Measurements from ENCODE around the gene SUGCT. TPM values are rescaled to one million over a fixed set of nuclear protein-coding genes. Genes with fewer than 3 reads are reported as not detected.
A peak's percentile ranks its signal among the peaks of the same experiment; 100 is the strongest.

SUGCT gene
- total RNA-seq, 1 donor from 2014 or later = 1.7 TPM

GRCh38 chr7:40733114-40733513 lies 598.3 kb downstream of the SUGCT start:
- intact Hi-C loops (cut with DNase I) = no loop called here
- peak in 1 of 2 donors; percentile 37 for ATAC-seq
- H3K4me3 ChIP-seq = no peak overlapping the region
- H3K36me3 ChIP-seq = no peaks in the 10 kb centered on the region
- H3K4me1 ChIP-seq = no peaks in the 10 kb centered on the region
- no peak for DNase-seq
- no peaks in the 10 kb centered on the region for H3K9me3 ChIP-seq
- H3K27me3 ChIP-seq (ENCODE audit: low read depth) = no peaks in the 10 kb centered on the region
- no peak overlapping the region for H3K27ac ChIP-seq
- no peak for TF ChIP-seq CTCF (IDR thresholded peaks at IDR 0.05)

- intact Hi-C loops (cut with DNase I) = no loop called here
These were observed 598.8 kb downstream of the SUGCT start for GRCh38 chr7:40733578-40733977.

GRCh38 chr7:40739257-40739656 lies 604.5 kb downstream of the SUGCT start:
- intact Hi-C loops (cut with DNase I) = no loop called here

More at GRCh38 chr7:40733578-40733977, 598.8 kb downstream of the SUGCT start:
- H3K27ac ChIP-seq = no peak overlapping the region
- no peaks in the 10 kb centered on the region for H3K36me3 ChIP-seq
- H3K4me3 ChIP-seq = no peak overlapping the region
- H3K9me3 ChIP-seq = no peaks in the 10 kb centered on the region
- DNase-seq (no peak), ATAC-seq (peak in 1 of 2 donors; percentile 42)
- no peaks in the 10 kb centered on the region for H3K4me1 ChIP-seq
- no peak for TF ChIP-seq CTCF (IDR thresholded peaks at IDR 0.05)
- H3K27me3 ChIP-seq (ENCODE audit: low read depth) = no peaks in the 10 kb centered on the region

GRCh38 chr7:40742270-40742669 lies 607.5 kb downstream of the SUGCT start:
- no peaks in the 10 kb centered on the region for H3K36me3 ChIP-seq
- ATAC-seq (no peak), DNase-seq (no peak)
- H3K27ac ChIP-seq = no peak overlapping the region
- intact Hi-C loops (cut with DNase I) = no loop called here
- no peak for TF ChIP-seq CTCF (IDR thresholded peaks at IDR 0.05)
- no peaks in the 10 kb centered on the region for H3K9me3 ChIP-seq
- no peaks in the 10 kb centered on the region for H3K27me3 ChIP-seq (ENCODE audit: low read depth)
- no peak overlapping the region for H3K4me3 ChIP-seq
- no peaks in the 10 kb centered on the region for H3K4me1 ChIP-seq

More at GRCh38 chr7:40739257-40739656, 604.5 kb downstream of the SUGCT start:
- Histone ChIP-seq H3K27ac (no peak overlapping the region), H3K4me3 (no peak overlapping the region), H3K4me1 (no peaks in the 10 kb centered on the region), H3K9me3 (no peaks in the 10 kb centered on the region), H3K36me3 (no peaks in the 10 kb centered on the region), H3K27me3 (ENCODE audit: low read depth) (no peaks in the 10 kb centered on the region)
- ATAC-seq (no peak), DNase-seq (no peak)
- no peak for TF ChIP-seq CTCF (IDR thresholded peaks at IDR 0.05)

- H3K27ac ChIP-seq = no peak overlapping the region
- H3K4me3 ChIP-seq = no peak overlapping the region
- intact Hi-C loops (cut with DNase I) = no loop called here
- ATAC-seq (no peak), DNase-seq (no peak)
- no peaks in the 10 kb centered on the region for H3K27me3 ChIP-seq (ENCODE audit: low read depth)
- H3K36me3 ChIP-seq = no peaks in the 10 kb centered on the region
- TF ChIP-seq CTCF (IDR thresholded peaks at IDR 0.05) = no peak
- no peaks in the 10 kb centered on the region for H3K9me3 ChIP-seq
- H3K4me1 ChIP-seq = no peaks in the 10 kb centered on the region
These were observed 612.2 kb downstream of the SUGCT start for GRCh38 chr7:40746841-40747556.

Data from lower lobe of right lung (tissue), 2 donors.